Right forelimb (tissue), 1 donor: ENCODE data around the gene CD4.
"Not testable (repeated sequence)": the region's sequence is repeated elsewhere in the genome, so short reads cannot be mapped to it uniquely, and the experiment has no call there.

Source experiments
- DNase-seq: peaks from one replicate; pipeline ENCODE4 v3.0.0-alpha.2; 2018

Gene CD4

GRCh38 chr12:6788972-6789924 lies at the start of gene CD4:
TSS of gene CD4 (plus strand) at chr12:6789528. CDS start at chr12:6800139, 10,611 bp downstream.
- DNase-seq, result no peak

GRCh38 chr12:6742080-6742479 lies 47.2 kb upstream of the CD4 start:
- not testable (repeated sequence) for DNase-seq

- no peak for DNase-seq
Measured at GRCh38 chr12:6742834-6743233, 46.5 kb upstream of the CD4 start.

- not testable (repeated sequence) for DNase-seq
Measured at GRCh38 chr12:6743300-6743699, 46.0 kb upstream of the CD4 start.

GRCh38 chr12:6745741-6746525 lies 43.4 kb upstream of the CD4 start:
- no peak for DNase-seq

- DNase-seq, result no peak
Measured at GRCh38 chr12:6747216-6747615, 42.1 kb upstream of the CD4 start.

GRCh38 chr12:6748761-6749160 lies 40.6 kb upstream of the CD4 start:
- no peak for DNase-seq

GRCh38 chr12:6750506-6750905 lies 38.8 kb upstream of the CD4 start:
- DNase-seq, result no peak

- DNase-seq, result no peak
Measured at GRCh38 chr12:6751767-6752166, 37.6 kb upstream of the CD4 start.

- DNase-seq, result no peak
Measured at GRCh38 chr12:6752167-6752920, 37.0 kb upstream of the CD4 start.

GRCh38 chr12:6752921-6753771 lies 36.2 kb upstream of the CD4 start, which contains the start of gene MLF2:
TSS of gene MLF2 (minus strand) at chr12:6753141. CDS start at chr12:6752334, 807 bp downstream.
- DNase-seq, result peak; percentile 99

GRCh38 chr12:6753772-6754356 lies 35.5 kb upstream of the CD4 start:
- DNase-seq, result no peak

- no peak for DNase-seq
Measured at GRCh38 chr12:6754411-6754810, 34.9 kb upstream of the CD4 start.

- no peak for DNase-seq
Measured at GRCh38 chr12:6757028-6757690, 32.2 kb upstream of the CD4 start.

GRCh38 chr12:6758506-6759095 lies 30.7 kb upstream of the CD4 start:
- DNase-seq, result no peak

GRCh38 chr12:6759741-6760140 lies 29.6 kb upstream of the CD4 start:
- DNase-seq, result no peak

GRCh38 chr12:6763380-6763779 lies 25.9 kb upstream of the CD4 start:
- DNase-seq, result no peak

- DNase-seq, result peak; percentile 97
Measured at GRCh38 chr12:6764011-6764828, 25.1 kb upstream of the CD4 start.

GRCh38 chr12:6765048-6765633 lies 24.2 kb upstream of the CD4 start:
- DNase-seq, result no peak
